GM12865 (cell line): ENCODE data around the gene NFIL3.

Experiments
- DNase-seq: peaks from one replicate; pipeline ENCODE4 v3.0.0; 2010; ENCODE audit warnings: low read depth
- H3K4me3 ChIP-seq: 2 replicates; pipeline ENCODE4 v1.5.1; 2011; ENCODE audit warnings: mild to moderate bottlenecking, low read depth, low read length, control low read depth
- TF ChIP-seq, protein P1 (sequence below): IDR thresholded peaks from 2 replicates; pipeline ENCODE4 v1.5.1; 2011; ENCODE audit warnings: low read length, control low read depth, low read depth, inconsistent platforms; ENCODE audit not compliant: insufficient read depth; ENCODE audit errors: missing control alignments

Gene NFIL3

DNA sequence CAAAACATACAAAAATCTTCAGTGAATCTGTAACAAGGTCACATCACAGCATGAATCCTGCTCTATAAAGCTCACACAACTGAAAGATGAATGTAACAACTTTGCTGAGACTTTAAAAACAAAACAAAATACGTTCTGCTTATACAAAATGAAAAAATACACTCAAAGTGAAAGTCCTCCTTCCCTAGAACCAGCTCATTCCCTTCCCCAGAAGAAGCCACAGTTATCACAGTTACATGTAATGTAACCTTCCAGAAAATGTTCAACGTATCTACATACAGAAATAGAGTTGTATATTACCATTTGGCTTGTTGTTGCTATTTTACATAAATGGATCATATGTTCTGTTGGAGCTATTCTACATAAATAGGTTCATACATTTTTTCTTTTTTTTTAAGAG is 64.5 kb downstream of the NFIL3 start:
- H3K4me3 ChIP-seq, result no peak overlapping the region
- peak; percentile 33 for DNase-seq
- TF ChIP-seq, protein P1, sequence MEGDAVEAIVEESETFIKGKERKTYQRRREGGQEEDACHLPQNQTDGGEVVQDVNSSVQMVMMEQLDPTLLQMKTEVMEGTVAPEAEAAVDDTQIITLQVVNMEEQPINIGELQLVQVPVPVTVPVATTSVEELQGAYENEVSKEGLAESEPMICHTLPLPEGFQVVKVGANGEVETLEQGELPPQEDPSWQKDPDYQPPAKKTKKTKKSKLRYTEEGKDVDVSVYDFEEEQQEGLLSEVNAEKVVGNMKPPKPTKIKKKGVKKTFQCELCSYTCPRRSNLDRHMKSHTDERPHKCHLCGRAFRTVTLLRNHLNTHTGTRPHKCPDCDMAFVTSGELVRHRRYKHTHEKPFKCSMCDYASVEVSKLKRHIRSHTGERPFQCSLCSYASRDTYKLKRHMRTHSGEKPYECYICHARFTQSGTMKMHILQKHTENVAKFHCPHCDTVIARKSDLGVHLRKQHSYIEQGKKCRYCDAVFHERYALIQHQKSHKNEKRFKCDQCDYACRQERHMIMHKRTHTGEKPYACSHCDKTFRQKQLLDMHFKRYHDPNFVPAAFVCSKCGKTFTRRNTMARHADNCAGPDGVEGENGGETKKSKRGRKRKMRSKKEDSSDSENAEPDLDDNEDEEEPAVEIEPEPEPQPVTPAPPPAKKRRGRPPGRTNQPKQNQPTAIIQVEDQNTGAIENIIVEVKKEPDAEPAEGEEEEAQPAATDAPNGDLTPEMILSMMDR, result no peak
